Suprapubic skin (tissue), 4 donors: Measurements from ENCODE around the gene RRH.

Experiments used
- EP300 ChIP-seq: sonication (generic); formaldehyde crosslinking; IDR thresholded peaks from one replicate; pipeline ENCODE4 v1.6.1; 2017; ENCODE audit warnings: antibody characterized with exemption
- POLR2A ChIP-seq, 2 donors: fragments of 450-650 bp; IDR thresholded peaks; one replicate each; pipeline ENCODE4 v1.6.1; 2017; ENCODE audit warnings: antibody characterized with exemption in 2 of 2, mild to moderate bottlenecking in 2 of 2, moderate library complexity in 2 of 2
- POLR2AphosphoS5 ChIP-seq, 3 donors: sonication (generic); formaldehyde crosslinking; IDR thresholded peaks; one replicate each; pipeline ENCODE4 v1.6.1; 2017; ENCODE audit warnings: antibody characterized with exemption in 3 of 3
- TF ChIP-seq, protein P1 (sequence below), 2 donors: fragments of 200-600 bp in 1 of 2; fragments of 450-650 bp in 1 of 2; sonication (generic) in 1 of 2; IDR thresholded peaks; one replicate each; pipeline ENCODE4 v1.5.1; 2016 to 2019; ENCODE audit warnings: antibody characterized with exemption in 2 of 2, mild to moderate bottlenecking in 1 of 2, moderate library complexity in 1 of 2

DNA sequence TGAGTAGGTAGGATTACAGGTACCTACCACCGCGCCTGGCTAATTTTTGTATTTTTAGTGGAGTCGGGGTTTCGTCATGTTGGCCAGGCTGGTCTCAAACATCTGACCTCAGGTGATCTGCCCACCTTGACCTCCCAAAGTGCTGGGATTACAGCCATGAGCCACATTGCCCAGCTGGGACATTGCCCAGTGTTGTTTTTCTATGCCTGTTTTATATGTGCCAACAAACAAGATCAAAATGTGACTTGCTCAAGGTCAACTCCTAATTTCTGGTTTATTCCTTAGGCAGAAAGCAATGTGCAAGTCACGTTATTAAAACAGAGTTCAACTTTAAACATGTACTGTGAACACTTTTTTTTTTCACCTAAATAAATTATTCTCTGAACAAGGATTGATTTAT lies 22.8 kb downstream of the RRH start:
- TF ChIP-seq POLR2A (IDR thresholded peaks at IDR 0.05) (no peak), EP300 (no peak), POLR2AphosphoS5 (IDR thresholded peaks at IDR 0.05) (no peak)
- TF ChIP-seq, protein P1, sequence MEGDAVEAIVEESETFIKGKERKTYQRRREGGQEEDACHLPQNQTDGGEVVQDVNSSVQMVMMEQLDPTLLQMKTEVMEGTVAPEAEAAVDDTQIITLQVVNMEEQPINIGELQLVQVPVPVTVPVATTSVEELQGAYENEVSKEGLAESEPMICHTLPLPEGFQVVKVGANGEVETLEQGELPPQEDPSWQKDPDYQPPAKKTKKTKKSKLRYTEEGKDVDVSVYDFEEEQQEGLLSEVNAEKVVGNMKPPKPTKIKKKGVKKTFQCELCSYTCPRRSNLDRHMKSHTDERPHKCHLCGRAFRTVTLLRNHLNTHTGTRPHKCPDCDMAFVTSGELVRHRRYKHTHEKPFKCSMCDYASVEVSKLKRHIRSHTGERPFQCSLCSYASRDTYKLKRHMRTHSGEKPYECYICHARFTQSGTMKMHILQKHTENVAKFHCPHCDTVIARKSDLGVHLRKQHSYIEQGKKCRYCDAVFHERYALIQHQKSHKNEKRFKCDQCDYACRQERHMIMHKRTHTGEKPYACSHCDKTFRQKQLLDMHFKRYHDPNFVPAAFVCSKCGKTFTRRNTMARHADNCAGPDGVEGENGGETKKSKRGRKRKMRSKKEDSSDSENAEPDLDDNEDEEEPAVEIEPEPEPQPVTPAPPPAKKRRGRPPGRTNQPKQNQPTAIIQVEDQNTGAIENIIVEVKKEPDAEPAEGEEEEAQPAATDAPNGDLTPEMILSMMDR (IDR thresholded peaks at IDR 0.05) = no peak
